MCF 10A (cell line): Measurements from ENCODE around the gene APBA1. TPM values are rescaled to one million over a fixed set of nuclear protein-coding genes. Genes with fewer than 3 reads are reported as not detected.

Experiments used
- BruUV-seq: library from RNA; stranded (reverse); fragments of 400-500 nt; replicated peaks from 2 replicates; lab custom pipeline; 2021; lab: Mats Ljungman, UMichigan
- CTCF ChIA-PET: fragments of 300-600 bp; sonication (Branson Sonifier 250); formaldehyde crosslinking; extraction: SDS; loops from one replicate; lab custom pipeline; 2021; ENCODE audit warnings: antibody characterized with exemption, inconsistent platforms; lab: Yijun Ruan, JAX
- POLR2A ChIA-PET: fragments of 300-600, 350-650 bp; sonication (Branson Sonifier 250); formaldehyde crosslinking; extraction: SDS; loops from one replicate; lab custom pipeline; 2020; ENCODE audit warnings: antibody characterized with exemption, inconsistent platforms; lab: Yijun Ruan, JAX
- DNase-seq: peaks from one replicate; pipeline ENCODE4 v3.0.0-alpha.2; 2018; ENCODE audit not compliant: unreplicated experiment
- H3K27ac Mint-ChIP-seq: one replicate; pipeline ENCODE4 v1.8.0; 2022; ENCODE audit warnings: mild to moderate bottlenecking, low read depth, mixed read lengths; ENCODE audit not compliant: unreplicated experiment
- H3K27me3 Mint-ChIP-seq: one replicate; pipeline ENCODE4 v1.8.0; 2022; ENCODE audit warnings: mixed read lengths; ENCODE audit not compliant: insufficient read depth, unreplicated experiment
- H3K36me3 Mint-ChIP-seq: one replicate; pipeline ENCODE4 v1.8.0; 2022; ENCODE audit warnings: mild to moderate bottlenecking, moderate library complexity, mixed read lengths; ENCODE audit not compliant: insufficient read depth, unreplicated experiment
- H3K4me1 Mint-ChIP-seq: one replicate; pipeline ENCODE4 v1.8.0; 2022; ENCODE audit warnings: mixed read lengths; ENCODE audit not compliant: insufficient read depth, unreplicated experiment
- H3K4me3 Mint-ChIP-seq: one replicate; pipeline ENCODE4 v1.8.0; 2022; ENCODE audit warnings: mild to moderate bottlenecking, moderate library complexity, mixed read lengths; ENCODE audit not compliant: unreplicated experiment
- H3K9me3 Mint-ChIP-seq: one replicate; pipeline ENCODE4 v1.8.0; 2022; ENCODE audit warnings: mixed read lengths; ENCODE audit not compliant: unreplicated experiment
- intact Hi-C: fragments of 100-400 bp; cut with micrococcal nuclease; formaldehyde crosslinking; loops from 2 replicates; pipeline ENCODE4 v1.14.1; 2022
- total RNA-seq: library from RNA; stranded (reverse); gene quantifications from 2 replicates; pipeline ENCODE4 v1.2.3, GENCODE V29; 2022
- TF ChIP-seq, protein P1 (sequence below): fragments of 200-600 bp; IDR thresholded peaks from one replicate; pipeline ENCODE4 v1.8.0; 2022; ENCODE audit warnings: antibody characterized with exemption, mild to moderate bottlenecking; ENCODE audit not compliant: unreplicated experiment

The APBA1 gene
- total RNA-seq, 1 experiment from 2014 or later = 0.07 TPM

- BruUV-seq = no TSS peak
- Mint-ChIP-seq H3K27ac (no peak overlapping the region), H3K4me1 (no peaks in the 10 kb centered on the region), H3K4me3 (no peak overlapping the region), H3K27me3 (no peaks in the 10 kb centered on the region), H3K36me3 (no peaks in the 10 kb centered on the region), H3K9me3 (no peaks in the 10 kb centered on the region)
- TF ChIP-seq, protein P1, sequence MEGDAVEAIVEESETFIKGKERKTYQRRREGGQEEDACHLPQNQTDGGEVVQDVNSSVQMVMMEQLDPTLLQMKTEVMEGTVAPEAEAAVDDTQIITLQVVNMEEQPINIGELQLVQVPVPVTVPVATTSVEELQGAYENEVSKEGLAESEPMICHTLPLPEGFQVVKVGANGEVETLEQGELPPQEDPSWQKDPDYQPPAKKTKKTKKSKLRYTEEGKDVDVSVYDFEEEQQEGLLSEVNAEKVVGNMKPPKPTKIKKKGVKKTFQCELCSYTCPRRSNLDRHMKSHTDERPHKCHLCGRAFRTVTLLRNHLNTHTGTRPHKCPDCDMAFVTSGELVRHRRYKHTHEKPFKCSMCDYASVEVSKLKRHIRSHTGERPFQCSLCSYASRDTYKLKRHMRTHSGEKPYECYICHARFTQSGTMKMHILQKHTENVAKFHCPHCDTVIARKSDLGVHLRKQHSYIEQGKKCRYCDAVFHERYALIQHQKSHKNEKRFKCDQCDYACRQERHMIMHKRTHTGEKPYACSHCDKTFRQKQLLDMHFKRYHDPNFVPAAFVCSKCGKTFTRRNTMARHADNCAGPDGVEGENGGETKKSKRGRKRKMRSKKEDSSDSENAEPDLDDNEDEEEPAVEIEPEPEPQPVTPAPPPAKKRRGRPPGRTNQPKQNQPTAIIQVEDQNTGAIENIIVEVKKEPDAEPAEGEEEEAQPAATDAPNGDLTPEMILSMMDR = no peak
- CTCF ChIA-PET = no interaction called here
- DNase-seq = no peak
- intact Hi-C loops = no loop called here
- POLR2A ChIA-PET = interaction anchor here (0.5 kb wide), 1 partner anchor 479 kb away, joined by 3 read pairs; no protein-coding TSS in a partner anchor
Measured at GRCh38 chr9:69496846-69497450, 175.2 kb downstream of the APBA1 start.

GRCh38 chr9:69495296-69495695 is 176.9 kb downstream of the APBA1 start:
- intact Hi-C loops = no loop called here
- no TSS peak for BruUV-seq
- H3K4me3 Mint-ChIP-seq = no peak overlapping the region
- H3K27me3 Mint-ChIP-seq = no peaks in the 10 kb centered on the region
- H3K36me3 Mint-ChIP-seq = no peaks in the 10 kb centered on the region
- ChIA-PET POLR2A (no interaction called here), CTCF (interaction anchor here (0.6 kb wide), 1 partner anchor 1728 kb away, joined by 3 read pairs; no protein-coding TSS in a partner anchor)
- H3K4me1 Mint-ChIP-seq = no peaks in the 10 kb centered on the region
- DNase-seq = no peak
- H3K9me3 Mint-ChIP-seq = no peaks in the 10 kb centered on the region
- no peak overlapping the region for H3K27ac Mint-ChIP-seq
- TF ChIP-seq, protein P1 = no peak

DNA sequence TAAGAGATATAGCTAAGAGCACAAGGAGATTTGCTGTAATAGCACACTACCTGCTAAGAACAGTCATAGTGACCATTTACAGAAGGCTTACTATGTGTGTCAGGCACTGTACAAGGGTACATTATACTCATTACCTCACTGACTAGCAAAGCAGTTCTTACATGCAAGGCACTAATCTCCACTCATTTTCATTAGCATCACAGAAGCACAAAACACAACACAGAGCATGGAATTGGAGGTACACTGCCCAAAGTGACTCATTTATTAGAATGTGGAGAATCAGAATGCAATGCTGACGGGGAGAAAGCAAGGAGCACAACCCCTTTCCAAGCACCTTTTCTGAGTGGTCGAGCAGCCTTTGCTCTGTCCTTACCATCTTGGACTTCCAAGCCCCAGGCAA is 177.4 kb downstream of the APBA1 start:
- ChIA-PET POLR2A (no interaction called here), CTCF (no interaction called here)
- no peak overlapping the region for H3K27ac Mint-ChIP-seq
- no TSS peak for BruUV-seq
- no peaks in the 10 kb centered on the region for H3K27me3 Mint-ChIP-seq
- intact Hi-C loops = no loop called here
- H3K4me1 Mint-ChIP-seq = no peaks in the 10 kb centered on the region
- H3K4me3 Mint-ChIP-seq = no peak overlapping the region
- no peaks in the 10 kb centered on the region for H3K9me3 Mint-ChIP-seq
- no peaks in the 10 kb centered on the region for H3K36me3 Mint-ChIP-seq
- TF ChIP-seq, protein P1 = no peak
- no peak for DNase-seq

DNA sequence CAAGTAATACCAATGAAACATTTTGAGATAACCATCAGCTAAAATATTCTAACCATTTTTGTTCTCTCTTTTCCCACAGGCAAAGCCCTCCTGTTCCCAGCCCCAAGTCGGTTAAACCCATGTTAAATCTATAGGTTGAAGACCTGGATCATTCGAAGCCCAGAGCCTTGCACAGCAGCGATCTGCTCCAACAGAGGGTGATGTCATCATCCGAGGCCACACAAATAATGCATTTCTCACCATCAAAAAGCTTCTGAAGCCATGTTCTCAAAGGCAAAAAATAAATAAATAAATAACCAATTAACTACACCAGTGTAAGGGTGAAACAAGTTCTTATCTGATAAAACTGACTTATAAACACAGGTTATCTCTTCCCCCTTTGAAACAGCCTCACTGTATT is 178.0 kb downstream of the APBA1 start:
- no TSS peak for BruUV-seq
- no peak overlapping the region for H3K27ac Mint-ChIP-seq
- H3K36me3 Mint-ChIP-seq = no peaks in the 10 kb centered on the region
- H3K4me1 Mint-ChIP-seq = no peaks in the 10 kb centered on the region
- POLR2A ChIA-PET = no interaction called here
- no peaks in the 10 kb centered on the region for H3K27me3 Mint-ChIP-seq
- intact Hi-C loops = no loop called here
- TF ChIP-seq, protein P1 = no peak
- no peaks in the 10 kb centered on the region for H3K9me3 Mint-ChIP-seq
- no peak for DNase-seq
- CTCF ChIA-PET = no interaction called here
- H3K4me3 Mint-ChIP-seq = no peak overlapping the region
